OCI-M2 (cell line): ENCODE measurements around the gene NOX4.
"Not testable (repeated sequence)": the region's sequence is repeated elsewhere in the genome, so short reads cannot be mapped to it uniquely, and the experiment has no call there.

Experiments used
- DNase-seq: peaks from one replicate; lab custom pipeline; 2025; ENCODE audit not compliant: unreplicated experiment; lab: John Stamatoyannopoulos, UW

The NOX4 gene

DNA sequence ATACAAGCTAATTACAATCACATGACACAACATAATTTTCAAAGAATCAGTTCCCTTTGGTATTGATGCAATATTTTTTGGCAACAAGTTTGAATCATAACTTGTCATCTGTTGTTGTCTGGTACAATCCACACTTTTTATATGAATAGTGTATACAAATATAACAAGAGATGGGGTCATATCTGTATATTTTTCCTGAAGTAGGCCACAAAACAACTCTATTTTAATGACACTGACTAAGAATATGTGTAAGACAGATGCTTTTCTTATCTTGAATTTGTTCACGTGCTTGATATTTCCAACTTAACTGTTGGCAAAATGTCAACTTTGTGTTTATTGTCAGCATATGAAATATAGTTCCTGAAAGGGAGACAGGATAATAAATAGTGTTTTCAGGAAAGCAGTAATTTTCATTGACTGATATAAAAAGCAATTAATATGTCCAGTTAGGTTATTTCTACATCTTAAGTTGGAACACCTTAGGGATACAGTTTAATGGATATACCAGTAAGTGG, 27.9 kb downstream of the NOX4 start:
- DNase-seq = no peak

DNA sequence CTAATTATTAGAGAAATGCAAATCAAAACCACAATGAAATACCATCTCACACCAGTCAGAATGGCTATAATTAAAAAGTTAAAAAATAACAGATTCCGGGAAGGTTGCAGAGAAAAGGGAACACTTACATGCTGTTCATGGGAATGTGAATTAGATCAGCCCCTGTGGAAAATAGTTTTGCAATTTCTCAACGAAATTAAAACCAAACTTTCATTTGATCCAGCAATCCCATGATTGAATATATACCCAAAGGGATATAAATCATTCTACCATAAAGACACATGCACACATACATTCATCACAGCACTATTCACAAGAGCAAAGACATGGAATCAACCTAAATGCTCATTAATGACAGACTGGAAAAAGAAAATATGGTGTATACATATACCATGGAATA, 32.5 kb downstream of the NOX4 start:
- DNase-seq = no peak

DNA sequence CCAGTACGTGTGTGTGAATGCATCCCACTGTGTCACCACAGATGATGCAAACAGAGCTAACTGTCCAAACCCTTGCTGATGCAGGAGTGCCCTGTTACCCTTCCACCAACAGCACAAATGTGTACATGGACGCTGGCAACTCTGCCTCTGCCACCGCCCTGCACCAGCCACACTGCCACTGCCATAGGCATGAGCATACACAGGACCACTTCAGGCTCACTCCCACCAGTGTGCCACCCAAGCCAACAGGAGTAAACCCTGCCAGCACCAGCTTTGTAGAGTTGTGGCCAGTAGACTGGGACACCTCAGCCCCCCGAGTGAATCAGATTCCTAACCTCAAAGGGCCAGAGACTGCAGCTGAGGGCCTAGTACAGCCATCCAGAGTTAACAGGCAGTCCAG, 34.0 kb downstream of the NOX4 start:
- DNase-seq = no peak

DNA sequence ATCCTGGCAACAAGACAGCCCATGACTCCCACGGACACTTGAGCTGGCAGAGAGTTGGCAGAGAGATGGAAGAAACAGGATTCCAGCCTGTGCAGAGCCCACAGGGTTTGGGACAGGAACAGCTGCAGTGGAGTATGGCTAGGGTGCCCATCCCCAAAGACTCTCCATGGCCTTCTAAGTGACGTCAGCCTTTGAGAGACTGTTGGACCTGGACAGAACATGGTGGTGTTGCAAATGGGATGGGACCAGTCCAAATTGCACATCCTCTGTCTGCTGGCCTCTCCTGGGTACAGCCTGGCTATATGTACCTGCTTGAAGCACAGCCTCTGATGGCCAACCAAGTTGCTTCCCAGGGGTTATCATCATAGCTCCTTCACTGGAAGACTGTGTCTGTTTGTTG, 34.5 kb downstream of the NOX4 start:
- DNase-seq = no peak

DNA sequence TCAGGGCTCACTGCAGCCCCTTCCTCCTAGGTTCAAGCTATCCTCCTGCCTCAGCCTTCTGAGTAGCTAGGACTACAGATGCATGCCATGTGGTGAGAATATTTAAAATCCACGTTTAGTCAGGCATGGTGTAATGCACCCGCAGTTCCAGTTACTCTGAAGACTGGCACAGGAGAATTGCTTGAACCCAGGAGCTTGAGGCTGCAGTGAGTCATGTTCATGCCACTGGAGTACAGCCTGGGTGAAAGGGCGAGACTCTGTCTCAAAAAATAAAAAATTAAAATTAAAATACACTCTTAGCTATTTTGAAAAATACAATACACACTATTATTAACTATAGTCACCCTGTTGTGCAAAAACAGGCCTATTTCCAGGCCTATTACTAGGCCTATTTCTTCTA, 38.4 kb downstream of the NOX4 start:
- DNase-seq = no peak

DNA sequence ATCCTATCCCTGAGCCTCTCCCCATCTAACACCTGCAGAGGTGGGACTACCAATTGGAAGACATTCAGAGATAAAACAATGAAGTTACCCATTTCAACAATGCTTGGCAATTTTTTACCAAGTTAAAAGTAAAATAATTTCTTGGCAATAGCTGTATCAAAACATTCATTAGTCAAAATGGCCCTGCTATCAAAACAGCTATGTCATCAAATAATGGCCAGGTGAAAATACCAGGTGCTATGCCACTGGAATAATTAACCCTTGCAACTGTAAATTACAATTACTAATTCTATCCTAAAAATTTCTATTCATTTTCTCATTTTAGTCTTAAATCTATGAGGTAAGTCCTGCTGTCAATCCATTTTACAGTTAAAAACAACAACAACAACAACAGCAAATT, 43.3 kb downstream of the NOX4 start:
- DNase-seq = no peak

DNA sequence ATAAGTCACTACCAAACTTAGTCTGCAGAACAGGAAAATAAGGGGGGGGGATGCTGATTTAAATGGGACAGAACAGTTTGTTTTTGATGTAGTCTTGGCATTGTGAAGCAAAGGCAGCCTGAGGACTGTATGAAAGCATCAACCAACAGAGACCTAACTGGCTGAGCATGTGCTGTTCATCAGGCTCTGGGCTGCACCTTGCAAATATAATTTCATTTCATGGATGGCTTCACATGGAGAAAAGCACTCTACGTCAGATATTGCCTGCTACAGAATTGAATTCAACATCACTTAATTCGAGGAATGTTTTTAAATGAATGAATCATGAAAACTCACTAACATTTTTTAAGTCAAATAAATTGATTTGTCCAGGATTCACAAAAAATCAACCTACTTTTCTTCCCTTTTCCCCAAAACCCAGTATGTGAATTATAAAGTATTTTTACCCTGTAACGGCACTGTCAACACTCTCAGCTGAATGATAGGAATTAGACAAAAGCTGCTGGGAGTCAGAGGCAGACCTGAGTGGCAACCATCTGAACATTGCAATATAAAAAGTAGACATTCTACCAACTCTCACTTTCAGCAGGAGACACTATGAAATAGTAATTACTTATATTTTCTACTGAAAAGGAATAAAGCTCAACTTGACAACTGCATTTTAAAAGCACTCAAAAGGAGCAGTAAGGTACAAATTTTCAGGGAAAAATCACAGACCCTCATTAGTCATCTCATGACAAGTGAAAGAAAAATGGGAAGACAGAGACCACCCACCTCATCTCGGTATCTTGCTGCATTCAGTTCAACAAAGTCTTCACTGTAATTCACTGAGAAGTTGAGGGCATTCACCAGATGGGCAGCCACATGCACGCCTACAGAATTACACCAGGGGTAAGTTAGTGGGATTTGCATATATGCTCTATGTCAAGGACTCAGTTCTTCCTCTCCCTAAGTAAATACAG, 47.5 kb downstream of the NOX4 start:
- no peak for DNase-seq

DNA sequence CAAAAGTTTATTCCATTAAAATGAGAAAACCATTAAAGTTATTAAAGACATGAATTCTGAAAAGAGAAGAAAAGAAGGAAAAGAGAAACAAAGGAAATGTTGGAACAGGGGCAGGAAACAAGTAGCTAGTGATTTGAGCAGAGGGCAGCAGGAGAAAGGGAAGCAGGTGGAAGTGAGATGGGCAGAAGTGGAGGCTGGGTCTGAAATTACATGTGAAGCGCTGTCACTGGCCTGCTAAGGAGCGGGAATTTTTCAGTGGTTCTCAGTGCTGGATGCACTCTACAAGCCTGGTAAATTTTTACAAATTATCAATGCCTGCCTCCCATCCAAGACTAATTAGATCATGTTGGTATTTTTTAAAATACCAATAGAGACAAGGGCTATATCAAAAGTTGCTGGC, 48.4 kb downstream of the NOX4 start:
- no peak for DNase-seq

DNA sequence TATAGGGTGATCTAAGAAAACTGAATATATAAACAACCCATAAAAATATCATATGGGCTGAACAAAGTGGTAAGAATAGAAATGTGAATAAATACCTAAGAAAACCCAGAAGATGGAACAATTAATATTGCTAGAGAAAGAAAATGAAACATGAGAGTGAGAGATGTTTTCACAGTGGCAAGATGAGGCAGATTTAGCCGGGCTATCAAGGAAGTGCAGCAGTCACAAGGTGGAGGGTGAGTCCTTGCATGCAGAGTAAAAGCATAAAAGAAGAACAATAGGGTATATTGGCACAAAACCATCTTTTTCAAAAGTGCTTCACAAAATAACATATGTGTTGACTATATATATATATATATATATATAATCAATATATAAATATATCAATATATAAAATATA, 49.6 kb downstream of the NOX4 start:
- no peak for DNase-seq

DNA sequence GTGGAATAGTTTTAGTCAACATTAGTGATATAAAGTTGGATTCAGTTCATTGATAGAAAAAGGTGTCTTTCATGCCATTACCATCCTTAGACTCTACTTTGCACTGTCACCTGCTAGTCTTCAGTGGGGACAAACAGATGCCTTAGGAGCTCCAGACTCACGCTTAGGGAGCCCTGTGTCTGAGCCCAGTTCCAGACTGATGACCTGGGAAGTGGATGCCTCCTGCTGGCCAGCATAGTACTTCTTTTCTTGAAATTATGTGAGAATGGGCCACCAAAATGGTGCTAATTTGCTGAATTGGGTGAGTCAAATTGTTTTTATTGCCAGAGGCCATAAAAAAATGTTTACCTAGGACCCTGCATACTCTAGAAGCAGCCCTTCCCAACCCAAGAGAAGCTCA, 53.9 kb downstream of the NOX4 start:
- DNase-seq = no peak

DNA sequence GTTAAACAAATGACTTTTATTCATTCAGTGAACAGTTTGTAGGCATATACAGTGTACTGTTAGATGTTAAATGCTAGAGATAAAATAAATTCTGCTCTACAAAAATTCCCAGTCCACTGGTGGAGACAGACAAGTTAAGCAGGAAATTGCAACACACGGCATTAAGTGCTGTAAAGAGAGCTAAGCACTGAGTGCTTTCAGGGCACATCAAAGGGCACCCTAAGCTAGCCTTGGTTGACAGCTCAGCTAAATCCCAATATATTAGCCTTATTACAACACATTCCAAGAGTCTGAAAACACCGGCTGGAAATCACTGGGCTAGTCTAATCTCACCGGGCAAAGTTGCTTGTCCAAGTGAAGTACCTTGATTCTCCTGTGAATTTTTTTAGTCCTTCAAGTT, 55.1 kb downstream of the NOX4 start:
- DNase-seq = no peak

DNA sequence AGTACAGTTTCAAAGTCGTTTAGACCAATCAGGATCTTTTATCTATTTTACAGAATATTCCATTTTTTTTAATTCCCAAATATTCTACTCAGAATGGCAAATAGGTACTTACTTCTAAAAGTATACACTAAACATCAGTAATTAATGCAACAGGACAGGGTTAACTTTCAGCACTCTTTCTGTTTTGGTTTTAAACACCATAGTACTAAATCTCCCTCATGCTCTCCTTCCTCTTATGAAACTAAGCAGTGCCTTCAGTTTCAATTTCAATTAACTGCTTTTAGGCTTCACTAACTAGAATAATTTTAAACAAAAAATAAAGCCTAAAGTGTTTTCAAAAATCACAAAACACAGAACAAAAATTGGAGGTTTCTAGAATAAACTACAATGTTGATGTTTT, 57.9 kb downstream of the NOX4 start:
- DNase-seq = no peak

DNA sequence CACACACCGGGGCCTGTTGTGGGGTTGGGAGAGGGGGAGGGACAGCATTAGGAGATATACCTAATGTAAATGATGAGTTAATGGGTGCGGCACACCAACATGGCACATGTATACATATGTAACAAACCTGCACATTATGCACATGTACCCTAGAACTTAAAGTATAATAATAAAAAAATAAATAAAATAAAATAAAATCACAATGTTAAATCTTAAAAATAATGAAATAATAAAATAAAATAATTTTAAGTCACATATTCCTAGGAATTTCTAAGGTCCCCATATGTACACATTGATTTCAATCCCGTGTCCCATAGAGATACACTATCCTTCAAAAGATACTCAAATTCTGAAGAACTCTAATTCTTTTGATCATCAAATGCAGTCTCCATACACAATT, 59.0 kb downstream of the NOX4 start:
- not testable (repeated sequence) for DNase-seq

DNA sequence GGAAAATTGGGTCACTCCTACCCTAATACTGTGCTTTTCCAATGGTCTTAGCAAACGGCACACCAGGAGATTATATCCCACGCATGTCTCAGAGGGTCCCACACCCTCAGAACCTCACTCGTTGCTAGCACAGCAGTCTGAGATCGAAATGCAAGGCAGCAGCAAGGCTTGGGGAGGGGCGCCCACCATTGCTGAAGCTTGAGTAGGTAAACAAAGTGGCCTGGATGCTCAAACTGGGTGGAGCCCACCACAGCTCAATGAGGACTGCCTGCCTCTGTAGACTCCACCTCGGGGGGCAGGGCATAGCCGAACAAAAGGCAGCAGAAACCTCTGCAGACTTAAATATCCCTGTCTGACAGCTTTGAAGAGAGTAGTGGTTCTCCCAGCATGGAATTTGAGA, 64.7 kb downstream of the NOX4 start:
- DNase-seq = not testable (repeated sequence)

DNA sequence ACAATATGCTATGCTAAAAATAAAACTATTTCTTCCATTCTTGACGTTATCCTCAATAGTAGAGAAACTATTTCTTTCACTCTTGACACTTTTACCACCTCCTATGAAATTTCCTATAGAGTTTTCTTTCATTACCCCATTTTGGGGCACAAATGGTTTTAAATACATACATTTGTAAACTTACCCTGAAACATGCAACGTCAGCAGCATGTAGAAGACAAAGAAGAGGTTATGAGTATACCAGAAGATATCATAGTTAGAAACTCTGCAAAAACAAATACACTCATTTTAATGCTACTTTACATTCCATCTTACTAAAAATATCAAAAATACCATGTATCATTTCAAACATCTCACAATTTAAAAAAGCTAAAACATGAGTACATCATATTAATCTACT, 69.5 kb downstream of the NOX4 start:
- no peak for DNase-seq

DNA sequence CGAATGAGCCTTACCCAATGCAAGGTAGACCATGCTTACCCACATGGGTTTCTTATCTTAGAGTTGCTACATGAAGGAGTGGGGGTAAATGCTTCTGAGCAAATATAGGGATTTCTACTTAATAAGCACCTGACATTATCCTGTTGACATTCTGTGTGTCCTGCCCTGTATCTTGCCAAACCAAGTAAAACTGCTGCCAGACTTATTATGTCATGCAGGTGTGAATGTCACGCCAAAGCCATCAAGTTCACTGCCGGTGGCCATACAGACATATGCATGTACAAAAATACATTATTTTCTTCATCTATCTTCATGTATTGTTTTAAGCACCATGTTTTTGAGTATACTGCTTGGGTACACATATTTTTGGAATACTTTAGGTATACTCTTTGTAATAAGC, 70.2 kb downstream of the NOX4 start:
- DNase-seq = no peak

DNA sequence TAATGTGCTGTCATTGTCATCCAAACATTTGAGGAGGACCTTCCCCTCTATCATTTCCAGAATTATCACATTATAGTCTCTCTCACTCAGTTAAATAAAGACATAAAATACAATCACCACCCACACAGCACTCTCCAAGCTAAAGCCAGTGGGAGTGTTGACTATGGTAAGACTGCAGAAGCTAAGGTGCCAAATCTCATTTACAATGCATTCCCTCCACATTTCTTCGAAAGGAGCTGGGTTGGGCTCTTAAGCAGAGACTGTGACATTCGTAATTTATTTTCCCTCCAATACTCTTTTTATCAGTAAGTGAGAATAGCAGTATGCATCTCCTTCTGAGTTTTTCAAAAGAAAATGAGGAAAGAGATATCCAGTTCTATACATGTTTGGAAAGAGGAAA, 74.2 kb downstream of the NOX4 start:
- DNase-seq = no peak

DNA sequence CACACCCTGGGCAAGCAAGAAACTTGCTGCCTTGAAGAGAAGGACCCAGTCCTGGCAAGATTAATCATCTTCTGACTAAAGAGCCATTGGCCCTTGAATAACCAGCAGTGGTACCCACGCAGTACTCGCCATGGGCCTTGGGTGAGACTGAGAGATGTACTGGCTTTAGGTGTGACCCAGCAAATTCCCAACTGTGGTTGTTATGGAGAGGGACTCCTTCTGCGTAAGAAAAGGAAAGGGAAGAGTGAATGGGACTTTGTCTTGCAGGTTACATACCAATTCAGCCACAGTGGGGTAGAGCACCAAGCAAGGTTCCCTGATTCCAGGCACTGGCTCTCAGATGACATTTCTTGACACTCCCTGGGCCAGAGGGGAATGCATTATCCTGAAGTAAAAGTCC, 80.1 kb downstream of the NOX4 start:
- not testable (repeated sequence) for DNase-seq

DNA sequence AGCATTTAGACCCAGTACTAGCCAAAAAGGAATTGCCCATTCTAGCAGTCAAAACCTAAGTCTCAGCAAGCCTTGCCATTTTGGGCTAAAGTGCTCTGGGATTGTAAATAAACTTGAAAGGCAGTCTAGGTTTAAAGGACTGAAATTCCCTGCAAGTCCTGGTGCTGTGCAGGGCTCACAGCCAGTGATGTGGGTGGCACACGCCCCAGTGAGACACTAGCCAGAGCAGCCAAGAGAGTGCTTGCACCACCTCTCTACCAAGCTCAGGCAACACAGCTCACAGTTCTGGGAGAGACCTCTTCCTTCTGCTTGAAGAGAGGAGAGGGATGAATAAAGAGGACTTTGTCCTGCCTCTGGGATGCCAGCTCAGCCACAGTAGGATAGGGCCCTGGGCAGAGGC, 80.5 kb downstream of the NOX4 start:
- not testable (repeated sequence) for DNase-seq

DNA sequence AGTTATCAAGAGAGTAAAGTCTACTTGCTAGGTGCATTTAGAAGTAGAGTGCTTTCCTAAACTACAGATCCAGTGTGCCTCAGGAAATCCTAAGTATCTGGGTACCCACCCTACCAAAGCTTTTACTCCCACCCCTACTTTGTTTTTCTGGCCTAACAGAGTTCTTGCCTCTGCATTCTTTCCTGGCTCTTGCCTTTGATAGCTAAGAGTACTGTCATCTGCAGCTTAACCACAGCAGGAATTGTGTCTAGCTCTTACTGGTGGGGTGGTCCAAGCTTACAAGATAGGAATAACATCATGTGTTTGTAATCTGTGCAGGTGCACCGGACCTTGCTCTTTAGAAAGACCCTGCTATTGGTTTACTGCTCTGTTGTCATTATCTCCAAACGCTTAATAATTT, 82.7 kb downstream of the NOX4 start:
- not testable (repeated sequence) for DNase-seq

DNA sequence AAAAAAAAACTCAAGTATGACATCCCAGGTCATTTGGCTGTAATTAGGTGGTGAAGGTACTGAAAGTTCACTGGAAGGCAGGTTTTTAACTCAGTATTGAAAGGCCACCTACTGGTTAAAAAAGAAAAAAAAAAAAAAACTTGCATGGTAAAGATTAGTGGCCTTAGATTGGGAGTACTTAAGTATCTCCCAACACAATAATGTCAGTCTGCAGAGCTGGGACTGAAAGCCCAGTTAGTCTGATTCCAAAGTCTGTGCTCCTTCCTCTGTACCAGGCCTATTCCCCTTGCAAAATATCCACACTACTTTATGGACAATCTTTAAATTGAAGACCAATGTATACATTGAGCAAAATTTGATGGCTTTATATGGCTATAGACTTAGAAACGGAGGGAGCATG, 85.5 kb downstream of the NOX4 start:
- no peak for DNase-seq

DNA sequence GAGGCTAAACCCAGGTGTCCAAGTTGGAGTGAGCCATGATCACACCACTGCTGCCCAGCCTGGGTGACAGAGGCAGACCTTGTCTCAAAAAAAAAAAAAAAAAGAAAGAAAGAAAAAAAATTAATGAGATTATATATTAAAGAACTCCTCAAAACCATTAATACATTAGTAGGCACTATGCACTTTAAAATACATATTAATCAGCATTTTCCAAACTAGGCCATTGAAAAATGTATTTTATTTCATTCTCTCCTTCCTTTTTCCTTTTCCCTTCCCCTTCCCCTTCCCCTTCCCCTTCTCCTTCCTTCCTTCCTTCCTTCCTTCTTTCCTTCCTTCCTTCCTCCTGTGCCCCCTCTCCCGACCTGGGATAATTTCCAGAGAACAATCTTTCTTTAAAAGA, 99.5 kb downstream of the NOX4 start:
- not testable (repeated sequence) for DNase-seq

DNA sequence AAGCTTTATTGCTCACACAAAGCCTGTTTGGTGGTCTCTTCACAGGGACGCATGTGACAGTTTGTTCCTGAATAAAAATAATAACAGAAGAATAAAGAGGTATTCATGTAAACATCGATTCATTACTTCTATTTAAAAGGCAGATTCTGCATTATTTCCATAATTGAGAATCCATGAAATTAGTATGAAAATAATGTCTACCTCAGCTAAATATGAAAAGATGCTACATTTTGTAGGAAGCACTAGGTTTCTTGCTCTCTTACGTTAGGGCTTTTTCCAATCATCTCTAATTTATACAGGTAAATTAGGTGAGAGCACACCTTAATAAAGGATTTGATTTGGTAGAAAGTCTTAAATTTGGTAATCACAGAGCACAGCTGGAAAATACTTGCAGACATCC, 103.7 kb downstream of the NOX4 start:
- not testable (repeated sequence) for DNase-seq
